ENCODE results near the gene CORO7.

Gene CORO7

GRCh38 chr16:4318967-4319366 is 97.4 kb downstream of the CORO7 start:
- no peak for DNase-seq

DNA sequence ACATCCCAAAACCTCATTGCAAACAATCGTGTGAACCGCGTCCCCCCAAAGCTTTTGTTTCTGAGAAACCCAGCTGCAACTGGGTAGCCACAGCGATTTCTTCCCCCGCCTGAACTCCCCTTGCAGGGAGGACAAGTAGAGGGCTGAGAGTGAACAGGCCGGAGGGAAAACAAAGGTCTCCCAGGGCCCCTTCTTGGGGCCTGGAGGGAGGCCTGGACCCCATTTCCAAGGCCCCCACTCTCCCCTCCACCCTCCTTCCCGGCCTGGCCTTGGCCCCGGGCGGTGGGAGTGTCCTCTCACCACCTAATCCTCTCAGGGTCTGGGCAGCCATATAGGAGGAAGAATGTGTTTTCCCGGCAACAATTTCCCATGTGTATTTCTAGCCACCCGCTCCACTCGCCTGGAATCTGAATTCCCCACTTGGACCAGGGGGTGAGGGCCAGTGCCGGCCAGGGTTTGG is 97.9 kb downstream of the CORO7 start:
- peak; percentile 43 for DNase-seq

DNA sequence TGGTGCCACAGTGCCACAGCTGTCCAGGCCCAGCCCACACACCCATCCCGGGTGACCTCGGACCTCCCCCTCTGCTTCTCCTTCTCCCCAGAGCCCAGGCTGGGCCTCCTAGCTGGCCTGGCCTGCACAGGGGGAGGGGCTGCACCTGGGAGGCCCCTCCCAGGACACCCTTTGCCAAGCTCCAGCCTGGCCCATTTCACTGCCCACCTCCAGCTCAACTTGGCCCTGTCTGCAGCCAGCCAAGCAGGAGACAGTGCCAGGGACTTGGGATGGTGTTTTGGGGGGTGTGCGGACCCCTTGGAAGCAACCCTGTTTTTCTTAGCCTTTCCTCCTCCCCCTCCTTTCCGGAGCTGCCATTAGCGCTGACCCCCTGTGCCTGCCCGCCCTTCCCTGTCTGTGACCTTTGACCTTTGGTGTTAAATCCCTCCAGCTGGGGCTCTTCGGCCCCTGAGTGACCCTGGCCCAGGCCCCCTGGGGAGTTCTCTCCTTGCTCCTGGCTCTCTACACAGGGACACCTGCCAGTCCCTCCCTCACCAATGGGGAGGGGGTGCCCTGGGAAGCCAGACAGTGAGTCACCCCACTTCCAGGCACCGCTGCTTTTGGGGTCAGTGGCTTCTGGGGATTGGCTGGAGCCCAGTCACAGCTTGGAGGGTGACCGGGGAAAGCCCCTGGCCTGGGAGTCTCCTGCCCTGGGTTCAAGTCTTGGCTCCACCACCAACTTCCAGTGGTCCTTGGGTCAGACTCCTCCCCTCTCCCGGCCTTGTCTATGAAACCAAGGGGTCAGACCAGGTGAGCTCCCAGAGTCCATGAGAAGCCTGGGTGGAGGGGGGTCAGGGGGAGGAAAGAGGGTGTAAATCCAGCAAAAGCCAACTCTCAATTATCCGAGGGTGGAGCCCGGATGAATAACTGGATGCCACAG is 98.6 kb downstream of the CORO7 start:
- DNase-seq: peak; percentile 52

GRCh38 chr16:4316864-4317531 is 99.4 kb downstream of the CORO7 start:
- peak; percentile 61 for DNase-seq

DNA sequence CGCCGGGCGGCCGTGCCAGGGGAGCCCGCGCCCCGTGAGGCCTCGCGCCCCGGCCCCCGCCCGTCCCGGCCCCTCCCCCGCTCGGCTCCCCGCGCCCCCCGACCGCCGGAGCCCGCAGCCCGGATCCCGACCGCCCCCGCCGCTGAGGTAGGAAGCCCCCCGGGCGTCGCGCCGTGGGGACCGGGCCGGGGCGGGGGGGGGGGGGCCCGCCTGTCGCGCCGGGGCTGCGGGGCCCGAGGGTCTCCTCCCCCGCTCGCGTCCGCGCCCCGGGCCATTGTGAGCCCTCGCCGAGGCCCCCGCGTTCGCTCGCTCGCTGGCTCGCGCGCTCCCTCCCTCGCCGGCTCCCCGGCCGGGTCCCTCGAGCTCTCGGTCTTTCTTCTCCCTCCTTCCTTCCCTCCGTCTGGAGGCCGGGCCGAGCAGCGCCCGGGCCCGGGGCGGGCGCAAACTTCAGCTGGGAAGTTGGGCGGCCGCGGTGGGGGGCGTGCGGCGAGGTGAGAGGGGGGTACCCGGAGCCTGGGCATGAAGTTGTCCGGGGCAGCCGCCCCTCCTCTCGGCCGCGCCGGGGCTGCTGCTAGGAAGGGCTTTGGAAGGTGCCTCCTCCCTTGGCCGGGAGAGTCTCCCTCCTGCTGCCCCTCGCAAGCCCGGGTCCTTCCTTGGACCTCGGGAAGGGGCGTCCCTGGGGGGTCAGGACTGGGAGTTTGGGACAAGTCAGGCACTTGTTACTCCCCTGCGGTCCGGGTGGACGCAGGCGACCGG is 100.1 kb downstream of the CORO7 start:
- peak; percentile 54 for DNase-seq

DNA sequence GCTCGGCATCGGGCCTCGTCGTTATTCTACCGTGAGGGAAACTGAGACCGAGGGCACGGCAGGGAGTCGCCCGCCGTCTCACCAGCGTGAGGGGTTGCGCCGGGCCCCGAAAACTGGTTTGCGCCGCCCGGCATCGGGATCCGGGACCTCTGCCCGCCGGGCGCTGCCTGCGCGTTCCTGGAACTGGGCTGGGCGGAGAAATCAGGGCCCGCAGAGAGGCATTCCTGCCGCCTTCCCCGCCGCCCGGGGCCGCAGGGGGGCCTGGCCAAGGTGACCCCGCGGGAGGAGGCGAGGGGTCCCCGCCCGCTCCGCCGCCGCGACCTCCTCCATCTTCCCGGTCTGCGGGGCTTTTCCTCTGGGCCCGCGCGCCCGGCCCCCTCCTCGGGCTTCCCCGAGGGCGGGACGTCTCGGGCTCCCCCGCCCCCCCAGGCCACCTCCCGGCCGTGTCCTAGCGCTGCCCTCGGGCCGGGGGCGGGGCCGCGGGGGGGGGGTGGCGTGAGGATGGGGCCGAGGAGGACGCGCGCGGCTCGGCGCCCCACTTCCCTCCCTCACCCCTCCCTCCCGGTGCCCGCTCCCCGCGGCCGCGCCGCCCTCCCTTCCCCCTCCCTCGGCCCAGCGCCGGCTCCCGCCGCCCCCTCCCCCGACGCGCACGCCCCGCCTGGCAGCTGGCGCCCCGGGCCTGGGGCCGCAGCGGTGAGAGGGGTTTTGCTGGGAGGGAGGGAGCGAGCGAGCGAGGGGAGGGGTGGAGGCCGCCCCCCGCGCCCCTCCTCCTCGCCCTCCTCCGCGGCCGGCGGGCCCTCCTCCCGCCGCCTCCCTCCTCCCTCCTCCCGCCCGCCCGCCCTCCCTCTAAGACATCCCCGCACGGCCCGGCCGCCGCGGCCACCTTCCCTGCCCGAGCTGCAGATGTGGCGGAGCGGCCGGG is 100.9 kb downstream of the CORO7 start, which contains the start of gene GLIS2:
GLIS2 (plus strand) TSS at position 882 of the 922 bp plus-strand sequence. CDS start 16,214 bp downstream, outside the sequence.
- DNase-seq: peak; percentile 93

GRCh38 chr16:4314532-4315185 is 101.7 kb downstream of the CORO7 start:
- DNase-seq: no peak

- DNase-seq: no peak
Measured at GRCh38 chr16:4313563-4314531, 102.5 kb downstream of the CORO7 start.

DNA sequence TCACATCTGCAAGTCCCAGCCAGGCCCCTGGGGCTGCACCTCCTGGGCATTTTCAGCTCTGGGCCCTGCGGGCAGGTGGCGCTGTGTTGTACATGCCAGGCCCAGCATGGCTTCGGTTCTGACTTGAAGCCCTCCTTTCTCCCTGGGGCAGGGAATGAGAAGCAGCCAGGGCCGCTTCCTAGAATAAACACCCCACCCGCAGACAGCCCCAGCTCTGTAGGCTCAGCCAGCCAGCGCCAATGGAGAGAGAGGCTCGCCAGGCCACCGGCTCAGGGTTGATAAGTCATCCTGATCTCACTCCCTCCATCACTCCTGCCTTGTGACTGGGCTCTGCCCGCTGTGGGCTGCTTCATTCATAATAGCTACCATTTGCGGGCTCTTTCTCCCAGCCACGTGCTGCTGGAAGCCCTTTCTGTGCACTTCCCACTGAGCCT is 106.5 kb downstream of the CORO7 start:
- no peak for DNase-seq

DNA sequence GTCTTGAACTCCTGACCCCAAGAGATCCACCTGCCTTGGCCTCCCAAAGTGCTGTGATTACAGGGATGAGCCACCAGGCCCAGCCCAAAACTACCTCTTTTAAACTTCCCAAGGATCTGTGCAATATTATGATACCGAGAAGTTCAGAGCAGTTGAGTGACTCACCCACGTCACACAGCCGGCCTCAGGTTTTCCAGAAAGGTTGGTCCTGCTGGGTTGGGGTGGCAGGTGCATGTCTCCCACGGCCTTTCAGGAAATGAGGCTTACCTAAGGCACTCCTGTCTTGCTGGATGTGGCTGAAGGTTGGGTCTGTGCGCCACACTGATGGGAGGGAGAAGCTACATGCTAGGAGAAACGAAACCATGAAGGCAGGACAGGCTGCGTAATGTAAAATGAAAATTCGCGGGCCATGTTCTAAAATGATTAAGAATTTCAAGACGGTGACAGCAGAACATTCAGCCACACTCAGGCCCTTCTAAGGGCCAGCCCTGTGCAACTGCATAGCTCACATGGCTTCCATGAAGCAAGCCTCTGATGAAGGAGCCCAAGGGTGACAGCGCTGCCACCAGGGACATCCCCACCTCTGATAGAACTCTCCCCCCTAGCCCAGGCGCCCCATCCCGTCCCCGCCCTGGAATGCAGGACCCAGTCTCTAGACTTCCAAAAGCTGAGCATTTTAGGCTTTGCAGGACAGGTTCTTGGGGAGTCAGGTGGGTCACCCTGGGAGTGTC is 107.1 kb downstream of the CORO7 start:
- DNase-seq: no peak

DNA sequence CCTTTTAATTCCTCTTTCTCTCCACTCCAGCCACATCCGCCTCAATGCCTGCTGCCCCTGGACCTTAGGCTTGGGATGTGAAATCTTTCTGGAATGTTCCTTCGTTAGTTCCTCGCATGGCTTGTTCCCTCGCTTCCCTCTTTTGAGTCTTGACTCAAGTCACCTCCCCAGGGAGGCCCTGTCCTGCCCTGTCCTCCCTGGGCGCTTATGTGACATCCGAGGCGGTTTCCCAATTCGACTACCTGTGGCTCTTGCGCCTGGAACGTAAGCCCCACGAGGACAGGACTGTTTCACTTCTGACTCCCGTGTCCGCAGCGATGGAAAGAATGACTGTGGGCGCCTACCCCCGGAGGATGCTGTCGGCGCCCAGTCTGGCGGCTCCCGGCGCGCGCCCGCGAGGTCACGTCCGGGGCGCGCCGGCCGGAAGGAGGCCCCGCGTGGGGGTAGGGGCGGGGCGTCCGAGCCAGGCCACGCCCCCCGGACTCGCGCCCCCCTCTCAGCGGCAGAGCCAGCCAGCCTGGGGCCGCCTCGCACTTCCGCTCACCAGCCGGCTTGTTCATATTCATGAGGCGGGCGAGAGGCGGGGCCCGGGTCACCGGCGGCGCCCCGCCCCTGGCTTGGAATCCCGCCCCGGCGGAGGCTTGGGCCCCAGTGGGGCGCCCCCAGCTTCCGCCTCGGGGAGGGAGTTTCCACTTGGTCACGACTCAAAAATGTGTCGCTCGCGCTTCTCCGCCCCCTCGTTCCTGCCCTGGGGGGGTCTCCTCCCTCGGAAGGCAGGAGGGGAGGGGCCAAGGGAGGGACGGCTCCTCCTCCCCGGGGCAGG is 109.0 kb downstream of the CORO7 start:
- DNase-seq: peak; percentile 94

- DNase-seq: peak; percentile 40
Measured at GRCh38 chr16:4306470-4307214, 109.8 kb downstream of the CORO7 start.

All from right hindlimb (tissue), 1 donor.